Esophagus muscularis mucosa (tissue), 4 donors: Measurements from ENCODE around the gene OGDHL. TPM values are rescaled to one million over a fixed set of nuclear protein-coding genes. Genes with fewer than 3 reads are reported as not detected.

Experiments used
- DNase-seq: peaks from one replicate; pipeline ENCODE4 v3.0.0-alpha.2; 2017; ENCODE audit errors: extremely low spot score
- H3K27ac ChIP-seq, 4 donors: fragments of 200-600 bp; sonication (generic); replicated peaks in 1 of 4; 1 replicate in 3 of 4; 2 replicates in 1 of 4; pipeline ENCODE4 v1.5.1; 2016 to 2019; ENCODE audit warnings: mild to moderate bottlenecking in 1 of 4
- H3K27me3 ChIP-seq, 4 donors: fragments of 200-600 bp; sonication (generic); one replicate each; pipeline versions ENCODE4 v1.5.1 to v1.6.0; 2016 to 2019
- H3K36me3 ChIP-seq, 4 donors: fragments of 200-600 bp; sonication (generic); one replicate each; pipeline ENCODE4 v1.5.1; 2016 to 2019
- H3K4me1 ChIP-seq, 4 donors: fragments of 200-600 bp; sonication (generic); one replicate each; pipeline ENCODE4 v1.5.1; 2016 to 2019
- H3K4me3 ChIP-seq, 4 donors: fragments of 200-600 bp; sonication (generic); 1 replicate in 2 of 4; 2 replicates in 2 of 4; pipeline ENCODE4 v1.5.1; 2016 to 2019; ENCODE audit warnings: mild to moderate bottlenecking in 4 of 4, moderate library complexity in 1 of 4
- H3K9me3 ChIP-seq, 4 donors: fragments of 200-600 bp; sonication (generic); 1 replicate in 3 of 4; 2 replicates in 1 of 4; pipeline ENCODE4 v1.5.1; 2016 to 2019
- CTCF ChIP-seq, 3 experiments: fragments of 200-600 bp in 2 of 3; fragments of 450-650 bp in 1 of 3; sonication (generic) in 2 of 3; IDR thresholded peaks; one replicate each; pipeline ENCODE4 v1.5.1; 2017 to 2019; ENCODE audit warnings: antibody characterized with exemption in 3 of 3, mild to moderate bottlenecking in 2 of 3, moderate library complexity in 1 of 3
- EP300 ChIP-seq: sonication (generic); formaldehyde crosslinking; IDR thresholded peaks from one replicate; pipeline ENCODE4 v1.6.1; 2017; ENCODE audit warnings: antibody characterized with exemption
- POLR2A ChIP-seq: fragments of 450-650 bp; IDR thresholded peaks from one replicate; pipeline ENCODE4 v1.6.1; 2017; ENCODE audit warnings: antibody characterized with exemption, moderate library complexity, mild to moderate bottlenecking, low read depth
- POLR2AphosphoS5 ChIP-seq, 2 donors: sonication (generic); formaldehyde crosslinking; IDR thresholded peaks; one replicate each; pipeline ENCODE4 v1.6.1; 2017; ENCODE audit warnings: antibody characterized with exemption in 2 of 2
- WGBS: methylation state at CpG from one replicate; pipeline ENCODE4 v1.1.5; 2018; 5-methylcytosine and 5-hydroxymethylcytosine counted together
- intact Hi-C: fragments of 100-400 bp; cut with DNase I; formaldehyde crosslinking; loops from one replicate; pipeline ENCODE4 v1.15.1; 2023
- total RNA-seq, 4 donors: library from RNA; depleted of rRNA; stranded (reverse); fragments of >200 nt; gene quantifications; one replicate each; pipeline versions ENCODE4 v1.1.0 to v1.2.1, GENCODE V29; 2016

OGDHL gene
- total RNA-seq, 4 donors from 2014 or later, result 0.42 to 2.0 (median 0.95) TPM

GRCh38 chr10:49694466-49694865 is 67.7 kb downstream of the OGDHL start:
- no peak overlapping the region for H3K4me3 ChIP-seq
- H3K27me3 ChIP-seq, result peaks cover 0 to 37% (median 3%) of the 10 kb centered on the region in 4 donors
- intact Hi-C loops, result no loop called here
- no peaks in the 10 kb centered on the region for H3K36me3 ChIP-seq
- 86% methylated on average over 5 of the region's 6 CpGs for WGBS
- no peak for DNase-seq
- no peak overlapping the region for H3K27ac ChIP-seq
- no peak for TF ChIP-seq CTCF (IDR thresholded peaks at IDR 0.05)
- H3K9me3 ChIP-seq, result no peaks in the 10 kb centered on the region
- H3K4me1 ChIP-seq, result no peaks in the 10 kb centered on the region

GRCh38 chr10:49691588-49691987 is 70.5 kb downstream of the OGDHL start:
- 52% methylated on average over 4 of the region's 9 CpGs for WGBS

GRCh38 chr10:49690698-49691356 is 71.3 kb downstream of the OGDHL start:
- H3K9me3 ChIP-seq, result peaks cover 0 to 11% (median 9%) of the 10 kb centered on the region in 4 donors
- WGBS, result 6% methylated on average over 11 of the region's 12 CpGs
- no peaks in the 10 kb centered on the region for H3K4me1 ChIP-seq
- peaks cover 0 to 60% (median 3%) of the 10 kb centered on the region in 4 donors for H3K27me3 ChIP-seq
- no peak overlapping the region for H3K27ac ChIP-seq
- DNase-seq, result peak; percentile 87
- H3K4me3 ChIP-seq, result no peak overlapping the region
- TF ChIP-seq EP300 (no peak), POLR2A (no peak), CTCF (IDR thresholded peaks at IDR 0.05) (no peak), POLR2AphosphoS5 (IDR thresholded peaks at IDR 0.05) (no peak)
- H3K36me3 ChIP-seq, result no peaks in the 10 kb centered on the region
- intact Hi-C loops, result no loop called here

More at GRCh38 chr10:49691588-49691987, 70.5 kb downstream of the OGDHL start:
- H3K4me1 ChIP-seq, result no peaks in the 10 kb centered on the region
- no peaks in the 10 kb centered on the region for H3K36me3 ChIP-seq
- H3K27me3 ChIP-seq, result peaks cover 0 to 60% (median 3%) of the 10 kb centered on the region in 4 donors
- no peak for DNase-seq
- H3K9me3 ChIP-seq, result peaks cover 0 to 11% (median 7%) of the 10 kb centered on the region in 4 donors
- no peak for TF ChIP-seq EP300
- TF ChIP-seq POLR2AphosphoS5 (IDR thresholded peaks at IDR 0.05), result no peak
- no peak for TF ChIP-seq CTCF (IDR thresholded peaks at IDR 0.05)
- TF ChIP-seq POLR2A, result no peak
- H3K27ac ChIP-seq, result no peak overlapping the region
- no peak overlapping the region for H3K4me3 ChIP-seq
- intact Hi-C loops, result no loop called here

GRCh38 chr10:49689882-49690510 is 72.1 kb downstream of the OGDHL start:
- Histone ChIP-seq H3K4me1 (no peaks in the 10 kb centered on the region), H3K4me3 (no peak overlapping the region), H3K27ac (no peak overlapping the region), H3K9me3 (peaks cover 0 to 11% (median 9%) of the 10 kb centered on the region in 4 donors), H3K36me3 (no peaks in the 10 kb centered on the region), H3K27me3 (peaks cover 0 to 60% (median 3%) of the 10 kb centered on the region in 4 donors)
- intact Hi-C loops, result no loop called here
- TF ChIP-seq POLR2A, result no peak
- TF ChIP-seq POLR2AphosphoS5 (IDR thresholded peaks at IDR 0.05), result no peak
- TF ChIP-seq CTCF (IDR thresholded peaks at IDR 0.05), result no peak
- TF ChIP-seq EP300, result no peak
- no peak for DNase-seq
- whole genome bisulfite sequencing, result 15% methylated on average over 12 of the region's 12 CpGs
